ENCODE data around the gene ROBO4.

- TF ChIP-seq RAD21 (IDR thresholded peaks at IDR 0.05; ENCODE audit: low read depth) (no peak), REST (IDR thresholded peaks at IDR 0.05; ENCODE audit: low read depth) (no peak), NFIC (IDR thresholded peaks at IDR 0.05) (no peak), YY1 (IDR thresholded peaks at IDR 0.05; ENCODE audit: low read depth) (no peak), EGR1 (IDR thresholded peaks at IDR 0.05) (no peak), TCF12 (IDR thresholded peaks at IDR 0.05; ENCODE audit: low read depth) (no peak), EP300 (IDR thresholded peaks at IDR 0.05; ENCODE audit: borderline replicate concordance) (no peak), FOXM1 (IDR thresholded peaks at IDR 0.05; ENCODE audit: borderline replicate concordance, low read depth) (no peak), TEAD4 (IDR thresholded peaks at IDR 0.05) (no peak), CEBPB (IDR thresholded peaks at IDR 0.05) (no peak), CREB1 (IDR thresholded peaks at IDR 0.05; ENCODE audit: low read depth) (no peak), TAF1 (IDR thresholded peaks at IDR 0.05; ENCODE audit: low read depth) (no peak)
- TF ChIP-seq, protein P1, sequence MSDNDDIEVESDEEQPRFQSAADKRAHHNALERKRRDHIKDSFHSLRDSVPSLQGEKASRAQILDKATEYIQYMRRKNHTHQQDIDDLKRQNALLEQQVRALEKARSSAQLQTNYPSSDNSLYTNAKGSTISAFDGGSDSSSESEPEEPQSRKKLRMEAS (IDR thresholded peaks at IDR 0.05) = no peak
These were observed 5.0 kb upstream of the ROBO4 start for GRCh38 chr11:124902616-124903015.

All from Ishikawa (cell line).